ENCODE results near the gene PIK3C3. TPM values are rescaled to one million over a fixed set of nuclear protein-coding genes. Genes with fewer than 3 reads are reported as not detected.
A peak's percentile ranks its signal among the peaks of the same experiment; 100 is the strongest.
"Not testable (repeated sequence)": the region's sequence is repeated elsewhere in the genome, so short reads cannot be mapped to it uniquely, and the experiment has no call there.

PIK3C3 gene
- total RNA-seq, 2 donors from 2014 or later, result 23.1 to 31.0 TPM

DNA sequence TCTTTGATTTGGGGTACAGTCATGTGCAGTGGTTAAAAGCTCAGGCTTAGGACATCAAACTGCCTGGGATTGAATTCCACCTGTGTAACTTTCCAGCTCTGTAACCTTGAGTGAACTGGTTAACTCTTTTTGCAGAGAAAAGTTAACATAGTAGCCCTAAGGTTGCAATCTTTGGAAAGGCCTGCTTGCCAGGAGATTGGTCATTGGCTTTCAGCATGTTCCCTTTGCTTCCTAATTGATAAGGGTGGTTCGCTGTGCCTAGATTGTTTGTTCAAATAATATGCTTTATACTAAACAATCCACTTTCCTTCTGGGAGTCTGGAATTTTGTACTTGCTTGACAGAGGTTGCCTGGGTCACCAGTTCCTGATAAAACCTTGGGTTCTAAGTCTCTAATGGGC lies 86.8 kb downstream of the PIK3C3 start:
- 19 to 25% methylated on average over 1 of the region's 1 CpG for WGBS, 2 donors
- Histone ChIP-seq H3K36me3 (replicated peaks in 1 of 2; ENCODE audit: insufficient read depth in 1 of 2, low read depth in 2 of 2) (peaks cover 0 to 5% of the 10 kb centered on the region in 2 donors), H3K4me3 (no peak overlapping the region), H3K4me1 (peaks cover 16% of the 10 kb centered on the region), H3K27ac (peak overlapping the region in 2 of 4 donors; percentile 29 to 39), H3K27me3 (no peaks in the 10 kb centered on the region), H3K9me3 (no peaks in the 10 kb centered on the region)
- intact Hi-C loops (cut with DNase I), result no loop called here
- ATAC-seq, result no peak
- TF ChIP-seq, protein P1, sequence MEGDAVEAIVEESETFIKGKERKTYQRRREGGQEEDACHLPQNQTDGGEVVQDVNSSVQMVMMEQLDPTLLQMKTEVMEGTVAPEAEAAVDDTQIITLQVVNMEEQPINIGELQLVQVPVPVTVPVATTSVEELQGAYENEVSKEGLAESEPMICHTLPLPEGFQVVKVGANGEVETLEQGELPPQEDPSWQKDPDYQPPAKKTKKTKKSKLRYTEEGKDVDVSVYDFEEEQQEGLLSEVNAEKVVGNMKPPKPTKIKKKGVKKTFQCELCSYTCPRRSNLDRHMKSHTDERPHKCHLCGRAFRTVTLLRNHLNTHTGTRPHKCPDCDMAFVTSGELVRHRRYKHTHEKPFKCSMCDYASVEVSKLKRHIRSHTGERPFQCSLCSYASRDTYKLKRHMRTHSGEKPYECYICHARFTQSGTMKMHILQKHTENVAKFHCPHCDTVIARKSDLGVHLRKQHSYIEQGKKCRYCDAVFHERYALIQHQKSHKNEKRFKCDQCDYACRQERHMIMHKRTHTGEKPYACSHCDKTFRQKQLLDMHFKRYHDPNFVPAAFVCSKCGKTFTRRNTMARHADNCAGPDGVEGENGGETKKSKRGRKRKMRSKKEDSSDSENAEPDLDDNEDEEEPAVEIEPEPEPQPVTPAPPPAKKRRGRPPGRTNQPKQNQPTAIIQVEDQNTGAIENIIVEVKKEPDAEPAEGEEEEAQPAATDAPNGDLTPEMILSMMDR (IDR thresholded peaks at IDR 0.05), result no peak
- no peak for TF ChIP-seq POLR2A (IDR thresholded peaks at IDR 0.05)
- DNase-seq, result peak in 2 of 4 donors; percentile 18 to 21

DNA sequence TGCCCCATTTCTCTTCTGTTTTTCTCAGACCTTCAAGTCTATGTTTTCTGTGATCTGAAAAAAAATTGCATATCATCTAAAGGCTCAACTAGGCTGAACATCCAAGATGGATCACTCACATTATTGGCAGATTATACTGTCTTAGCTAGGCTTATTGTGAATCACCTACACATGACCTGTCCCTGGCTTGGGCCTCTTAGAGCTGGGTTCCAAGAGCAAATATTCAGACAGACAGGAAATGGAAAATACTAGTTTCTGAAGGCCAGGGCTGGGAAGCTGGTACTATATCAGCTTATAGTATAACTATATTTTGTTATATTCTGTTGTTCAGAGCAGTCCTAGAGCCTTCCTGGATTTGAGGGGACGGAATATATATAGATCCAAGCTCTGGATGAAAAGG lies 90.3 kb downstream of the PIK3C3 start:
- H3K27me3 ChIP-seq, result no peaks in the 10 kb centered on the region
- no peak overlapping the region for H3K4me3 ChIP-seq
- no peak for ATAC-seq
- intact Hi-C loops (cut with DNase I), result no loop called here
- no peak for DNase-seq
- no peaks in the 10 kb centered on the region for H3K9me3 ChIP-seq
- WGBS, 2 donors, result 100% methylated on average over 1 of the region's 1 CpG
- TF ChIP-seq, protein P1 (IDR thresholded peaks at IDR 0.05), result no peak
- no peak for TF ChIP-seq POLR2A (IDR thresholded peaks at IDR 0.05)
- no peak overlapping the region for H3K27ac ChIP-seq
- H3K36me3 ChIP-seq (replicated peaks in 1 of 2; ENCODE audit: insufficient read depth in 1 of 2, low read depth in 2 of 2), result no peaks in the 10 kb centered on the region
- H3K4me1 ChIP-seq, result peaks cover 14% of the 10 kb centered on the region

DNA sequence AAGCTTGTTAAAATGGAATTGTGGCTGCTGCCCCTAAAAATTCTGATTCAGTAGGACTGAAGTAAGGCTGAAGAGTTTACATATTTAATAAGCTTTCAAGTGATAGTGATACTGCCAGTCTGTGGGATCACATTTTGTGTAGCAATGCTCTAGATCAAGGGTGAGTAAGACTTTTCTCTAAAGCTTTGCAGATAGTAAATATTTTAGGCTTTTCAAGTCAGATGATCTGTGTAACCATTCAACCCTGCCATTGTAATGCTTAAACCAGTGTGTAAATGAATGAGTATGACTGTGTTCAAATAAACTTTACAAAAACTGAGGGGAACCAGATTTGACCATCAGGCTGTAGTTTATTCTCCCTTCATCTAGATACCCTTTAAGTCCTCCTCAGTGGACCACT lies 92.7 kb downstream of the PIK3C3 start:
- Histone ChIP-seq H3K9me3 (no peaks in the 10 kb centered on the region), H3K4me1 (peaks cover 6% of the 10 kb centered on the region), H3K27me3 (no peaks in the 10 kb centered on the region), H3K36me3 (replicated peaks in 1 of 2; ENCODE audit: insufficient read depth in 1 of 2, low read depth in 2 of 2) (no peaks in the 10 kb centered on the region), H3K27ac (no peak overlapping the region), H3K4me3 (no peak overlapping the region)
- TF ChIP-seq, protein P1 (IDR thresholded peaks at IDR 0.05), result no peak
- no peak for TF ChIP-seq POLR2A (IDR thresholded peaks at IDR 0.05)
- no peak for ATAC-seq
- no peak for DNase-seq
- intact Hi-C loops (cut with DNase I), result no loop called here

DNA sequence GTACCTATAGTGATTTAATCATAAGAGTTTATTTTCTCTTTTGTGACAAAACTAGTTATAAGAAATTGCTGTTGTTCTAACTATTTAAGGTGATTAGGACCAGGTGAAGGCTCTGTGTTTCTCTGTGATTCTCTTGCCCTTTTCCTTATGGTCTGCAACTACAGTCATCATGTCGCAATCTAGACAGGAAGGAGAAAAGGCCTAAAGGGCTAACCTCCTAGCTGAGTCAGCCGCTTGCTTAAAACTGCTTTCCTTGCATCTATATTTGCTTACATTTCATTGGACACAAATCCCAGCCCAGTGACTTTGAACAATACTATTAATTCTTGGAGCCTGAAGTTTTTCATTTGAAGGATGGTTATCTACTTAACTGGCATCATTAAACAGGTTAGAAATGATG lies 93.1 kb downstream of the PIK3C3 start:
- Histone ChIP-seq H3K4me3 (no peak overlapping the region), H3K36me3 (replicated peaks in 1 of 2; ENCODE audit: insufficient read depth in 1 of 2, low read depth in 2 of 2) (no peaks in the 10 kb centered on the region), H3K9me3 (no peaks in the 10 kb centered on the region), H3K27me3 (no peaks in the 10 kb centered on the region), H3K4me1 (peaks cover 9% of the 10 kb centered on the region), H3K27ac (no peak overlapping the region)
- DNase-seq, result peak in 1 of 4 donors; percentile 12
- intact Hi-C loops (cut with DNase I), result no loop called here
- ATAC-seq, result no peak
- WGBS, 2 donors, result 79 to 82% methylated on average over 2 of the region's 2 CpGs
- TF ChIP-seq, protein P1 (IDR thresholded peaks at IDR 0.05), result no peak
- no peak for TF ChIP-seq POLR2A (IDR thresholded peaks at IDR 0.05)

DNA sequence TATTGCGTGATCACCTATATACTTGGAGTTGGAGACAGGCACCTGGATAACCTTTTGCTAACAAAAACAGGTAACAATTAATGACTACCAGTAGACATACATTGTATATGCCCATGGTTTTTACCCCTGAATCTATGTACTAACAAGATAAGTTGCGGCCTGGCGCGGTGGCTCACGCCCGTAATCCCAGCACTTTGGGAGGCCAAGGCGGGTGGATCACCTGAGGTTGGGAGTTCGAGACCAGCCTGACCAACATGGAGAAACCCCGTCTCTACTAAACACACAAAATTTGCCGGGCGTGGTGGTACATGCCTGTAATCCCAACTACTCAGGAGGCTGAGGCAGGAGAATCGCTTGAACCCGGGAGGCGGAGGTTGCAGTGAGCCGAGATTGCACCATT lies 94.5 kb downstream of the PIK3C3 start:
- peaks cover 14% of the 10 kb centered on the region for H3K4me1 ChIP-seq
- H3K36me3 ChIP-seq (replicated peaks in 1 of 2; ENCODE audit: insufficient read depth in 1 of 2, low read depth in 2 of 2); H3K4me3 ChIP-seq; H3K27ac ChIP-seq; DNase-seq; ATAC-seq; H3K9me3 ChIP-seq; H3K27me3 ChIP-seq; intact Hi-C loops (cut with DNase I): not testable (repeated sequence)
- 97 to 98% methylated on average over 15 of the region's 15 CpGs for WGBS, 2 donors
